C4-2B (cell line): ENCODE measurements around the gene IFT80.

Experiments used
- H3K27ac ChIP-seq: fragments of 450-650 bp; 2 replicates; pipeline ENCODE4 v1.5.1; 2017
- ZFX ChIP-seq: fragments of 450-650 bp; IDR thresholded peaks from 2 replicates; pipeline ENCODE4 v1.6.1; 2017
- TF ChIP-seq, protein P1 (sequence below): fragments of 450-650 bp; conservative IDR thresholded peaks from 2 replicates; pipeline ENCODE4 v1.5.1; 2017; ENCODE audit warnings: mild to moderate bottlenecking

The IFT80 gene

DNA sequence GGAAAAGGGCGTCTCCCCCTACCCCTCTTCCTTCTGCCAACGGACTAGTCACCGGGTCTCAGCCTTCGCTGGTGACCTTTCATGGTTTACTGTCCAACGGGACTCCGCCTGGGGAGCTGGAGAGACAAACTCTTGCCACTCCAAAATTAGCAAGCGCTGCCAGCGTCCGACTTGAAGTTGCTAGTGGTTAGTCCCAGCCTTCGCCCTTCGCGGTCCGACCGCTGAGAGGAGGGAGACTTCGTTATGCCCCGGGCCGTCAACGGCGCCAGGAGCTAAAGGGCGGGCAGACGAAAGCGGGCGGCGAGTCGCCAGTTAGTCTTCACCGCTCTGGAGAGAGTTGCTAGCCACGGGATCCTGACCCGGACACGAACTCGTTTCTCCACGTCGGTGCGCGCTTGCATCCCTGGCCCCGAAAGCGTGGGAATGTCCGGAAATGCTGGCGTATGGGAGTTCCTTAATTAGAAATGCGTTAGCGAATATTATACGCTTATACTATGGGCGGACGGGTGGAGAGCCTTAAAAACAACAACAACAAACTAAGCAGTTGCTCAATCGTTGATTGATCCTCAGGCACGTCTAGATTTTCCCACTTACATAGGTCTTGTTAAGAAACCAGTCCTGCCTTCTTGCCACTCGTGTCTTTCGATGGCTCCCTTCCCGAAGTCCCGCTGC, 1.1 kb upstream of the IFT80 start:
- TF ChIP-seq, protein P1, sequence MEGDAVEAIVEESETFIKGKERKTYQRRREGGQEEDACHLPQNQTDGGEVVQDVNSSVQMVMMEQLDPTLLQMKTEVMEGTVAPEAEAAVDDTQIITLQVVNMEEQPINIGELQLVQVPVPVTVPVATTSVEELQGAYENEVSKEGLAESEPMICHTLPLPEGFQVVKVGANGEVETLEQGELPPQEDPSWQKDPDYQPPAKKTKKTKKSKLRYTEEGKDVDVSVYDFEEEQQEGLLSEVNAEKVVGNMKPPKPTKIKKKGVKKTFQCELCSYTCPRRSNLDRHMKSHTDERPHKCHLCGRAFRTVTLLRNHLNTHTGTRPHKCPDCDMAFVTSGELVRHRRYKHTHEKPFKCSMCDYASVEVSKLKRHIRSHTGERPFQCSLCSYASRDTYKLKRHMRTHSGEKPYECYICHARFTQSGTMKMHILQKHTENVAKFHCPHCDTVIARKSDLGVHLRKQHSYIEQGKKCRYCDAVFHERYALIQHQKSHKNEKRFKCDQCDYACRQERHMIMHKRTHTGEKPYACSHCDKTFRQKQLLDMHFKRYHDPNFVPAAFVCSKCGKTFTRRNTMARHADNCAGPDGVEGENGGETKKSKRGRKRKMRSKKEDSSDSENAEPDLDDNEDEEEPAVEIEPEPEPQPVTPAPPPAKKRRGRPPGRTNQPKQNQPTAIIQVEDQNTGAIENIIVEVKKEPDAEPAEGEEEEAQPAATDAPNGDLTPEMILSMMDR: no peak
- no peak for TF ChIP-seq ZFX
- peak overlapping the region; percentile 98 for H3K27ac ChIP-seq

DNA sequence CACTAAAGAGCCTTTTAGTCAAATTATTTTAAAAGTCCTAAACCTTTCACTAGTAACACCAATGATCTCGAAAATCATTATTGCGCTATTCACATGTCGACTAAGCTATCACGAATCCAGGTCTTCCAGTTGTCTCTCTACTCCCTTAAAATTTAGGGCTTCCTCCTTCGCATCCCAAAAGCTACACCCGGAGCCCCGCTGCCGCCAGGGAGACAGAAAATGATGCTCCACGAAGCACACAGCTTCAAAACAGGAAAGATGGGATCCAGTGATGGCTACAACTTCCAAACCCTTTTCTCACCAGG, 253 bp downstream of the IFT80 start:
- H3K27ac ChIP-seq: peak overlapping the region; percentile 98
- TF ChIP-seq, protein P1: no peak
- no peak for TF ChIP-seq ZFX

DNA sequence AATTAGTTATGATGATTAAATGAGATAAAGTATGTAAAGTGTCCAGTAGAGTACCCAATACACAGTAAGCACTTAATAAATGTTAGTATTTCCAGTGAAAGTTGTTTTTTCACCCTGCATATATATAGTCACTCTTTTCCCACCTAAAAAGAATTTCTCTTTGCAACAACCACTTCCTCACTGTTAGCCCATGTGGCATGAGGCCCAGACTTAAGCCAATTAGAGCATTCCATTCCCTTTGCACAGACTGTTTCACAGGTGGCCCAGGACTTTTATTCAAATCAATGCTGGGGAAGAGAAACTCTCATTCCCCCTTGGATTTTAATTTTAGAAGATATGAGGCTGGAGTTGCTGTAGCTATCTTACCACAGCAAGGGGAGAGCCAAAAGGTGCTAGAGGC, 3.7 kb downstream of the IFT80 start:
- H3K27ac ChIP-seq: no peak overlapping the region
- TF ChIP-seq, protein P1: no peak
- no peak for TF ChIP-seq ZFX

DNA sequence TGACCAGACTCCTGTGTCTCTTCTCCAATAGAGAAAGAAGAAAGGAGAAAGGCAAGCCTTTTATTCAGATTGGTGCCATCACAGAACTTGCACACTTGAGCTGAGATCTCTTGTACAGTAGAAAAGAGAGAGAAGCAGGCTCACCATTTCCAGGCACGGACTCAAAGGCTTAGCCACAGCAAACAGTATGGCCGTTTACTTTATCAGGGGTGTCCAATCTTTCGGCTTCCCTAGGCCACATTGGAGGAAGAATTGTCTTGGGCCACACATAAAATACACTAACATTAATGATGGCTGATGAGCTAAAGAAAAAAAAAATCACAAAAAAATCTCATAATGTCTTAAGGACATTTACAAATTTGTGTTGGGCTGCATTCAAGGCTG, 5.0 kb downstream of the IFT80 start:
- H3K27ac ChIP-seq: no peak overlapping the region
- TF ChIP-seq, protein P1: no peak
- no peak for TF ChIP-seq ZFX

DNA sequence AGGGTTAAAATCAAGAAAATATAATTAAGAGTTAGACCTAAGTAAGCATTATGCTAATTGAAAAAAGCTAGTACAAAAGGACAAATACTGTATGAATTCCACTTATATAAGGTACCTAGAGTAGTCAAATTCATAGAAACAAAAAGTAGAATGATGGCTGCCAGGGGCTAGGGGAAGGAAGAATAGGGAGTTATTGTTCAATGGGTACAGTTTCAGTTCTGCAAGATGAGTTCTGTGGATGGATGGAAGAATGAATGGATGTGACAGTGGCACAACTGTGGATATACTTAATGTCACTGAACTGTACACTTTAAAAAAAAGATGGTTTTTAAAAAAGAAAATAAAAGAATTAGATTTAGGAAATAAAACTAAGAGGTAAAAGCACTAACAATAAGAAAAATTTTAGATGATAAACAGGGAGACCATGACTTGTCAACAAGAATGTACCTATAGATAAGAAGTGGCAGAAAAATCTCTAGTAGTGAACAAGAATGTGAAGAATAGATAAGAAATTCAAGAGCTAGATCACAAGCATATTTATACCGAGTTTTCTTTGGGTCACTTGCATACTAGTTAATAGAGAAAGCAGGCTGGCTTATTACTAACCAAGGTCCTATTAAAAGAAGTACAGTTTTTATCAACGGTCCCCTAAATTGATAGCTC, 5.5 kb downstream of the IFT80 start:
- TF ChIP-seq ZFX: no peak
- TF ChIP-seq, protein P1: no peak
- H3K27ac ChIP-seq: no peak overlapping the region

DNA sequence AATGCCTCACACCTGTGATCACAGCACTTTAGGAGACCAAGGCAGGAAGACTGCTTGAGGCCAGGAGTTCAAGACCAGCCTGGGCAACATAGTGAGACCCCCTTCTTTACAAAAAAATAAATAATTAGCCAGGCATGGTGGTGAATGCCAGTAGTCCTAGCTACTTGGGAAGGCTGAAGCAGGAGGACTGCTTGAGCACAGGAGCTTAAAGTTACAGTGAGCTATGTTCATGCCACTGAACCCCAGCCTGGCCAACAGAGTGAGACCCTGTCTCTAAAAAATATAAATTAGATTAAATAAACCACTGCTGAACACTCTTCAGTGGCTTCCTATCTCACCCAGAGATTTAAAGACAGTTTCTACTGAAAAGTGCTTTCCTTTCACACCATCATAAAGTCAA, 6.2 kb downstream of the IFT80 start:
- H3K27ac ChIP-seq: no peak overlapping the region
- no peak for TF ChIP-seq ZFX
- TF ChIP-seq, protein P1: no peak

DNA sequence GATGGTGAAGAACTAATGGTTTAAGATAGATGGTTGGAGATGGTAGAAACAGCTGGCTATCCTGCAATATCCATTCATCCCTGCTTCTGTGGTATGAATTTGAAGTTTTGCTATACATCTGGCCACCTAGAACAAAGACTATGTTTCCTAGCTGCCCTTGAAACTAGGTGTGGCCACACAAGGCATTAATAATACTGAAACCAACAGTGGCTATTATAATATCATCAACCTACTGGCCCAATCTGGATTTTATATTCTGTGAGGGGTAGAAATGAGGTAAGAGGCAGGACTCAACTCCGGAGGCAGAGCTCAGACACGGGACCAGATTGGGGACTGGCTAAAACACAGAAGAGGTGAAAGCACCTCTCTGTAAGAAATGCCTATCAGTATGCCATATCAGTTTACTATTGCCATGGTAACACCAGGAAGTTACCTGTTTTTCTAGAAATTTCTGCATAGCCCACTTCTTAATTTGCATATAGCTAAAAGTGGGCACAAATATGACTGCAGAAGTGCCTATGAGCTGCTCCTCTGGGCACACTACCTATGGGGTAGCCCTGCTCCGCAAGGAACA, 8.4 kb downstream of the IFT80 start:
- no peak overlapping the region for H3K27ac ChIP-seq
- no peak for TF ChIP-seq ZFX
- TF ChIP-seq, protein P1: no peak
